Measurements from ENCODE around the gene PAX8.
A peak's percentile ranks its signal among the peaks of the same experiment; 100 is the strongest.

- peak in 1 of 2 donors; percentile 54 for TF ChIP-seq POLR2A (IDR thresholded peaks at IDR 0.05)
- TF ChIP-seq CTCF (IDR thresholded peaks at IDR 0.05): peak; percentile 16 to 77 (median 64)
Measured at GRCh38 chr2:113282747-113283533, 4.2 kb upstream of the PAX8 start.

All from adrenal gland (tissue), 5 donors.